ENCODE results near the gene DNAH6. TPM values are rescaled to one million over a fixed set of nuclear protein-coding genes. Genes with fewer than 3 reads are reported as not detected.

The DNAH6 gene
- total and polyA plus RNA-seq, 9 of the 15 experiments (the other 6 are each of a cell fraction or from before 2014, with no cell fraction given): 0.01 to 0.04 (median 0.01) TPM; not detected in 5

DNA sequence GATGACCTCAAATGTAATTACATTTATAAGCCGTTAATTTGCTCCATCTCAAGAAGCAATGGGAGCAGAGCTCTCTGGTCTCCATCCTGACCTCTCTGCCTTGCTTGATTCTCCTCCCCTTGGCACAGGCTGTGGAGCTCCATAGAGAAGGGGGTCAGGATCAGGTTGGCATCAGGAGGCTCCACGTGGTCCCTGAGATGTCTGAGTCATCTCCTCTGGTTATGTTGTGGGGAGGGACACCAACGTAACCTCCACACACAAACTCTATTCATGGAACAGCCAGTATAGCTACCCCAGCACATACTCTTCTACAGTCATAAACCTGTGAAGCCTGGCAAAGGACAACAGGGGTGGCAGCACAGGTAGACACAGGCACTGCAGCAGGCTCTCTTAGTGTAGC, 335.6 kb downstream of the DNAH6 start (continued):
- TF ChIP-seq, protein P1, sequence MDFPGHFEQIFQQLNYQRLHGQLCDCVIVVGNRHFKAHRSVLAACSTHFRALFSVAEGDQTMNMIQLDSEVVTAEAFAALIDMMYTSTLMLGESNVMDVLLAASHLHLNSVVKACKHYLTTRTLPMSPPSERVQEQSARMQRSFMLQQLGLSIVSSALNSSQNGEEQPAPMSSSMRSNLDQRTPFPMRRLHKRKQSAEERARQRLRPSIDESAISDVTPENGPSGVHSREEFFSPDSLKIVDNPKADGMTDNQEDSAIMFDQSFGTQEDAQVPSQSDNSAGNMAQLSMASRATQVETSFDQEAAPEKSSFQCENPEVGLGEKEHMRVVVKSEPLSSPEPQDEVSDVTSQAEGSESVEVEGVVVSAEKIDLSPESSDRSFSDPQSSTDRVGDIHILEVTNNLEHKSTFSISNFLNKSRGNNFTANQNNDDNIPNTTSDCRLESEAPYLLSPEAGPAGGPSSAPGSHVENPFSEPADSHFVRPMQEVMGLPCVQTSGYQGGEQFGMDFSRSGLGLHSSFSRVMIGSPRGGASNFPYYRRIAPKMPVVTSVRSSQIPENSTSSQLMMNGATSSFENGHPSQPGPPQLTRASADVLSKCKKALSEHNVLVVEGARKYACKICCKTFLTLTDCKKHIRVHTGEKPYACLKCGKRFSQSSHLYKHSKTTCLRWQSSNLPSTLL (IDR thresholded peaks at IDR 0.05): no peak
- TF ChIP-seq RFX5 (IDR thresholded peaks at IDR 0.05; ENCODE audit: low read depth, low read length): no peak
- TF ChIP-seq ZNF695 (CRISPR knock-in tag; IDR thresholded peaks at IDR 0.05): no peak
- no peak for TF ChIP-seq RCOR1 (IDR thresholded peaks at IDR 0.05; ENCODE audit: borderline replicate concordance in 1 of 2, low read depth in 2 of 2, low read length in 2 of 2)
- TF ChIP-seq HNRNPH1 (optimal IDR thresholded peaks at IDR 0.05; ENCODE audit: low read depth, low read length): no peak
- TF ChIP-seq HMG20B (CRISPR knock-in tag; IDR thresholded peaks at IDR 0.05): no peak

DNA sequence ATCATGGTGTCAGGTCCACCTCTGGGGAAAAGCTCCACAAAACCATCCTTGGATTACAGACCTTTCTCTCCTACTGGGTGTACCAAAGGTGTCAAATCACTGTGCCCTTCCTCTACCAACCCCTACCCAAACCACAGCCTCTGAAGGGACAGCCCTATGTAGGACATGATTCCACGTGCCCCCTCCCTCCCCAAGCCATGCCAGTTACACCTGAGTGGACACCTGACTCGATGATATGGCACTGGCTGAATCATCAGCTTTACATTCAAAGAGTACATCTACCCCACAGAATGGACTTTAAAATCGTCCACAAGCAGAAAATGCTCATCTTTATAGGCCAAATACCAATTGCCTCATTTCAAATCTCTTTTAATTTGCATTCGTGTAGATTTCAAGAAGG, 338.6 kb downstream of the DNAH6 start:
- Histone ChIP-seq H3K4me3 (no peak overlapping the region), H3K9me3 (replicated peaks; ENCODE audit: control insufficient read depth, insufficient read depth, low read depth, low read length) (no peaks in the 10 kb centered on the region), H3K9me1 (ENCODE audit: control insufficient read depth, insufficient read depth, low read length) (no peaks in the 10 kb centered on the region), H3K9ac (ENCODE audit: insufficient read depth in 1 of 2, low read depth in 2 of 2, low read length in 2 of 2) (no peak overlapping the region), H2AFZ (ENCODE audit: low read depth, low read length) (no peak overlapping the region), H3K4me1 (replicated peaks in 1 of 2; ENCODE audit: control insufficient read depth in 2 of 2, insufficient read depth in 2 of 2, low read length in 2 of 2) (peaks cover 0 to 10% of the 10 kb centered on the region in 2 experiments; a peak in 2 of 5 replicates), H3K36me3 (ENCODE audit: control insufficient read depth, insufficient read depth, low read length) (no peaks in the 10 kb centered on the region), H4K20me1 (replicated peaks; ENCODE audit: control insufficient read depth, insufficient read depth, low read length) (no peaks in the 10 kb centered on the region), H3K79me2 (ENCODE audit: control insufficient read depth, insufficient read depth, low read length) (no peaks in the 10 kb centered on the region), H3K27me3 (ENCODE audit: control insufficient read depth in 2 of 2, insufficient read depth in 2 of 2, low read length in 2 of 2) (peaks cover 0 to 24% of the 10 kb centered on the region in 2 experiments; a peak in 3 of 5 replicates), H3K27ac (ENCODE audit: extremely low read depth, low read depth, low read length) (no peak overlapping the region), H3K4me2 (ENCODE audit: insufficient read depth, low read length) (no peak overlapping the region)
- in situ Hi-C loops (cut with MboI): no loop called here
- no peak for ATAC-seq
- no peak for TF ChIP-seq RFX5 (IDR thresholded peaks at IDR 0.05; ENCODE audit: low read depth, low read length)
- TF ChIP-seq, protein P2, sequence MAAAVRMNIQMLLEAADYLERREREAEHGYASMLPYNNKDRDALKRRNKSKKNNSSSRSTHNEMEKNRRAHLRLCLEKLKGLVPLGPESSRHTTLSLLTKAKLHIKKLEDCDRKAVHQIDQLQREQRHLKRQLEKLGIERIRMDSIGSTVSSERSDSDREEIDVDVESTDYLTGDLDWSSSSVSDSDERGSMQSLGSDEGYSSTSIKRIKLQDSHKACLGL (CRISPR knock-in tag; IDR thresholded peaks at IDR 0.05; ENCODE audit: borderline replicate concordance, poor library complexity, severe bottlenecking): no peak
- TF ChIP-seq, protein P3, sequence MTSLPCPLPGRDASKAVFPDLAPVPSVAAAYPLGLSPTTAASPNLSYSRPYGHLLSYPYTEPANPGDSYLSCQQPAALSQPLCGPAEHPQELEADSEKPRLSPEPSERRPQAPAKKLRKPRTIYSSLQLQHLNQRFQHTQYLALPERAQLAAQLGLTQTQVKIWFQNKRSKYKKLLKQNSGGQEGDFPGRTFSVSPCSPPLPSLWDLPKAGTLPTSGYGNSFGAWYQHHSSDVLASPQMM (CRISPR knock-in tag; IDR thresholded peaks at IDR 0.05): no peak
- TF ChIP-seq ZNF79 (CRISPR knock-in tag; IDR thresholded peaks at IDR 0.05; ENCODE audit: low read depth): no peak
- TF ChIP-seq SUPT5H (IDR thresholded peaks at IDR 0.05): no peak
- no peak for TF ChIP-seq SRSF9 (IDR thresholded peaks at IDR 0.05; ENCODE audit: borderline replicate concordance, low read depth, low read length)
- TF ChIP-seq MAFK (IDR thresholded peaks at IDR 0.05; ENCODE audit: low read length): no peak
- intact Hi-C loops (cut with micrococcal nuclease): no loop called here
- CTCF ChIA-PET (ENCODE audit: low intra/inter-chr PET ratio): no interaction called here
- POLR2A ChIA-PET: no interaction called here
- no peak for DNase-seq (ENCODE audit: extremely low read depth in 1 of 4, low spot score in 3 of 4)
- WGBS (ENCODE audit: insufficient coverage, low coverage, missing lambda C conversion rate): 3% methylated on average over 4 of the region's 4 CpGs
- FAIRE-seq: no peak
- no TSS peak for BruUV-seq (replicated peaks)
